ENCODE results near the gene MRPS2.

Gene MRPS2

GRCh38 chr9:135485832-135486231 is 14.7 kb upstream of the MRPS2 start:
- Histone ChIP-seq H3K36me3 (ENCODE audit: insufficient read depth, low read length) (no peaks in the 10 kb centered on the region), H4K20me1 (ENCODE audit: insufficient read depth, low read length) (no peaks in the 10 kb centered on the region)

GRCh38 chr9:135486267-135487065 is 14.0 kb upstream of the MRPS2 start:
- Histone ChIP-seq H3K36me3 (ENCODE audit: insufficient read depth, low read length) (no peaks in the 10 kb centered on the region), H3K4me3 (ENCODE audit: low read depth, low read length, poor library complexity, severe bottlenecking) (no peak overlapping the region)

More at GRCh38 chr9:135485832-135486231, 14.7 kb upstream of the MRPS2 start:
- H3K4me3 ChIP-seq (ENCODE audit: low read depth, low read length, poor library complexity, severe bottlenecking), result no peak overlapping the region
- no peaks in the 10 kb centered on the region for H3K4me1 ChIP-seq (ENCODE audit: insufficient read depth, low read length, severe bottlenecking)
- H3K9me3 ChIP-seq (ENCODE audit: low read length), result no peaks in the 10 kb centered on the region
- TF ChIP-seq EZH2 (IDR thresholded peaks at IDR 0.05; ENCODE audit: borderline replicate concordance, low read length), result no peak
- TF ChIP-seq, protein P1, sequence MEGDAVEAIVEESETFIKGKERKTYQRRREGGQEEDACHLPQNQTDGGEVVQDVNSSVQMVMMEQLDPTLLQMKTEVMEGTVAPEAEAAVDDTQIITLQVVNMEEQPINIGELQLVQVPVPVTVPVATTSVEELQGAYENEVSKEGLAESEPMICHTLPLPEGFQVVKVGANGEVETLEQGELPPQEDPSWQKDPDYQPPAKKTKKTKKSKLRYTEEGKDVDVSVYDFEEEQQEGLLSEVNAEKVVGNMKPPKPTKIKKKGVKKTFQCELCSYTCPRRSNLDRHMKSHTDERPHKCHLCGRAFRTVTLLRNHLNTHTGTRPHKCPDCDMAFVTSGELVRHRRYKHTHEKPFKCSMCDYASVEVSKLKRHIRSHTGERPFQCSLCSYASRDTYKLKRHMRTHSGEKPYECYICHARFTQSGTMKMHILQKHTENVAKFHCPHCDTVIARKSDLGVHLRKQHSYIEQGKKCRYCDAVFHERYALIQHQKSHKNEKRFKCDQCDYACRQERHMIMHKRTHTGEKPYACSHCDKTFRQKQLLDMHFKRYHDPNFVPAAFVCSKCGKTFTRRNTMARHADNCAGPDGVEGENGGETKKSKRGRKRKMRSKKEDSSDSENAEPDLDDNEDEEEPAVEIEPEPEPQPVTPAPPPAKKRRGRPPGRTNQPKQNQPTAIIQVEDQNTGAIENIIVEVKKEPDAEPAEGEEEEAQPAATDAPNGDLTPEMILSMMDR (IDR thresholded peaks at IDR 0.05; ENCODE audit: low read length), result no peak
- no peak overlapping the region for H2AFZ ChIP-seq (ENCODE audit: low read length)
- H3K27me3 ChIP-seq (ENCODE audit: insufficient read depth, low read length), result no peaks in the 10 kb centered on the region; the same call in 1 of the 2 replicates
- no peak overlapping the region for H3K4me2 ChIP-seq (ENCODE audit: low read length)
- H3K27ac ChIP-seq (ENCODE audit: low read depth, low read length, poor library complexity, severe bottlenecking), result no peak overlapping the region
- no peaks in the 10 kb centered on the region for H3F3A ChIP-seq (ENCODE audit: insufficient read depth, low read length)
- no peak overlapping the region for H3K9ac ChIP-seq (ENCODE audit: low read length)
- H3K9me2 ChIP-seq (ENCODE audit: low read depth, low read length), result no peaks in the 10 kb centered on the region
- no peaks in the 10 kb centered on the region for H3K79me2 ChIP-seq (ENCODE audit: insufficient read depth, low read length)

GRCh38 chr9:135487281-135488012 is 13.0 kb upstream of the MRPS2 start:
- Histone ChIP-seq H3K4me1 (ENCODE audit: insufficient read depth, low read length, severe bottlenecking) (no peaks in the 10 kb centered on the region), H3K4me3 (ENCODE audit: low read depth, low read length, poor library complexity, severe bottlenecking) (no peak overlapping the region), H2AFZ (ENCODE audit: low read length) (no peak overlapping the region), H3K9me3 (ENCODE audit: low read length) (no peaks in the 10 kb centered on the region), H3K36me3 (ENCODE audit: insufficient read depth, low read length) (no peaks in the 10 kb centered on the region), H3K4me2 (ENCODE audit: low read length) (no peak overlapping the region), H4K20me1 (ENCODE audit: insufficient read depth, low read length) (no peaks in the 10 kb centered on the region), H3K9ac (ENCODE audit: low read length) (no peak overlapping the region), H3K9me2 (ENCODE audit: low read depth, low read length) (no peaks in the 10 kb centered on the region), H3F3A (ENCODE audit: insufficient read depth, low read length) (no peaks in the 10 kb centered on the region), H3K27ac (ENCODE audit: low read depth, low read length, poor library complexity, severe bottlenecking) (no peak overlapping the region), H3K27me3 (ENCODE audit: insufficient read depth, low read length) (no peaks in the 10 kb centered on the region), H3K79me2 (ENCODE audit: insufficient read depth, low read length) (no peaks in the 10 kb centered on the region)
- TF ChIP-seq, protein P1 (IDR thresholded peaks at IDR 0.05; ENCODE audit: low read length), result no peak
- no peak for TF ChIP-seq EZH2 (IDR thresholded peaks at IDR 0.05; ENCODE audit: borderline replicate concordance, low read length)

More at GRCh38 chr9:135486267-135487065, 14.0 kb upstream of the MRPS2 start:
- H3K27ac ChIP-seq (ENCODE audit: low read depth, low read length, poor library complexity, severe bottlenecking), result no peak overlapping the region
- no peaks in the 10 kb centered on the region for H3K9me2 ChIP-seq (ENCODE audit: low read depth, low read length)
- H3K4me1 ChIP-seq (ENCODE audit: insufficient read depth, low read length, severe bottlenecking), result no peaks in the 10 kb centered on the region
- no peak overlapping the region for H3K4me2 ChIP-seq (ENCODE audit: low read length)
- H2AFZ ChIP-seq (ENCODE audit: low read length), result no peak overlapping the region
- no peaks in the 10 kb centered on the region for H3K79me2 ChIP-seq (ENCODE audit: insufficient read depth, low read length)
- no peaks in the 10 kb centered on the region for H3F3A ChIP-seq (ENCODE audit: insufficient read depth, low read length)
- no peak for TF ChIP-seq EZH2 (IDR thresholded peaks at IDR 0.05; ENCODE audit: borderline replicate concordance, low read length)
- TF ChIP-seq, protein P1 (IDR thresholded peaks at IDR 0.05; ENCODE audit: low read length), result no peak
- no peaks in the 10 kb centered on the region for H4K20me1 ChIP-seq (ENCODE audit: insufficient read depth, low read length)
- H3K27me3 ChIP-seq (ENCODE audit: insufficient read depth, low read length), result no peaks in the 10 kb centered on the region; the same call in 1 of the 2 replicates
- H3K9ac ChIP-seq (ENCODE audit: low read length), result no peak overlapping the region
- H3K9me3 ChIP-seq (ENCODE audit: low read length), result no peaks in the 10 kb centered on the region
